BJ (cell line): ENCODE results near the gene NCOA1. TPM values are rescaled to one million over a fixed set of nuclear protein-coding genes. Genes with fewer than 3 reads are reported as not detected.

Experiments
- CTCF ChIA-PET: fragments of 350-600 bp; formaldehyde crosslinking; extraction: SDS; loops from one replicate; lab custom pipeline; 2021; ENCODE audit warnings: antibody characterized with exemption, inconsistent platforms; lab: Yijun Ruan, JAX
- POLR2A ChIA-PET: fragments of 300-600 bp; sonication (Branson Sonifier 250); formaldehyde crosslinking; extraction: SDS; loops from one replicate; lab custom pipeline; 2021; ENCODE audit warnings: antibody characterized with exemption; lab: Charles Lee
- DNase-seq: peaks from one replicate; pipeline ENCODE4 v3.0.0-alpha.2; 2011; ENCODE audit warnings: low read depth
- H3K27me3 ChIP-seq: 2 replicates; pipeline ENCODE4 v1.6.0; 2011; ENCODE audit warnings: low read length; ENCODE audit not compliant: control insufficient read depth, insufficient read depth
- H3K36me3 ChIP-seq: 2 replicates; pipeline ENCODE4 v1.5.1; 2011; ENCODE audit warnings: low read length; ENCODE audit not compliant: control insufficient read depth, insufficient read depth
- H3K4me3 ChIP-seq: 2 replicates; pipeline ENCODE4 v1.5.1; 2011; ENCODE audit warnings: low read depth, mild to moderate bottlenecking, control low read depth, low read length
- polyA plus RNA-seq: library from polyadenylated mRNA; depleted of rRNA; stranded (reverse); fragments of >200 nt; gene quantifications from 2 replicates; pipeline ENCODE4 v1.2.3, GENCODE V29; 2011
- TF ChIP-seq, protein P1 (sequence below): IDR thresholded peaks from 2 replicates; pipeline ENCODE4 v1.5.1; 2011; ENCODE audit warnings: low read depth, mild to moderate bottlenecking, control low read depth, inconsistent platforms, low read length, moderate library complexity; ENCODE audit not compliant: insufficient read depth

NCOA1 gene
- polyA plus RNA-seq, 1 experiment = 16.0 TPM

- ChIA-PET CTCF (interaction anchor here (1.5 kb wide), 1 partner anchor 16 kb away, joined by 3 read pairs; no protein-coding TSS in a partner anchor), POLR2A (no interaction called here)
- Histone ChIP-seq H3K4me3 (no peak overlapping the region), H3K36me3 (no peaks in the 10 kb centered on the region), H3K27me3 (no peaks in the 10 kb centered on the region)
- no peak for DNase-seq
- TF ChIP-seq, protein P1, sequence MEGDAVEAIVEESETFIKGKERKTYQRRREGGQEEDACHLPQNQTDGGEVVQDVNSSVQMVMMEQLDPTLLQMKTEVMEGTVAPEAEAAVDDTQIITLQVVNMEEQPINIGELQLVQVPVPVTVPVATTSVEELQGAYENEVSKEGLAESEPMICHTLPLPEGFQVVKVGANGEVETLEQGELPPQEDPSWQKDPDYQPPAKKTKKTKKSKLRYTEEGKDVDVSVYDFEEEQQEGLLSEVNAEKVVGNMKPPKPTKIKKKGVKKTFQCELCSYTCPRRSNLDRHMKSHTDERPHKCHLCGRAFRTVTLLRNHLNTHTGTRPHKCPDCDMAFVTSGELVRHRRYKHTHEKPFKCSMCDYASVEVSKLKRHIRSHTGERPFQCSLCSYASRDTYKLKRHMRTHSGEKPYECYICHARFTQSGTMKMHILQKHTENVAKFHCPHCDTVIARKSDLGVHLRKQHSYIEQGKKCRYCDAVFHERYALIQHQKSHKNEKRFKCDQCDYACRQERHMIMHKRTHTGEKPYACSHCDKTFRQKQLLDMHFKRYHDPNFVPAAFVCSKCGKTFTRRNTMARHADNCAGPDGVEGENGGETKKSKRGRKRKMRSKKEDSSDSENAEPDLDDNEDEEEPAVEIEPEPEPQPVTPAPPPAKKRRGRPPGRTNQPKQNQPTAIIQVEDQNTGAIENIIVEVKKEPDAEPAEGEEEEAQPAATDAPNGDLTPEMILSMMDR = no peak
These were observed 229.3 kb downstream of the NCOA1 start for GRCh38 chr2:24720310-24720709.

DNA sequence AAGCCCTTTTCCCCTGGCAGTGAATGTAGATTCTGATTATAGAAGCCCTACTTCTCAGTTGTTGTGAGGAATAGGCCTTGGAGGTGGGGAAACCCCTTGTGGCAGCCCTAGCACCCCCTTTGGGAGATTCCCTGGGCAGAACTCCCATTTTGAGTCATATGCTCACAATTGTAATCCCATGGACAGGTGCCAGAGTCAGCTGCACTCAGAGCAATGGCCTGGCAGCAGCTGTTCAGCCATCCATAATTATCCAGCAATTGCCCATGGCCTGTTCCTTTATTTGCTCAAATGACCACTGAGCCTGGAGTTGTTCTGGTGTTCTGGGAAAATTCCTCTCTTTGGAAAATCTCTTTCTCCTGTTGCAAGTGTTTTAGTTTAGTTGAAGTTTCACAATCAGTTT is 230.4 kb downstream of the NCOA1 start:
- ChIA-PET CTCF (interaction anchor here (1.5 kb wide), 1 partner anchor 17 kb away, joined by 3 read pairs; no protein-coding TSS in a partner anchor), POLR2A (no interaction called here)
- H3K27me3 ChIP-seq = no peaks in the 10 kb centered on the region
- no peaks in the 10 kb centered on the region for H3K36me3 ChIP-seq
- TF ChIP-seq, protein P1 = no peak
- peak; percentile 45 for DNase-seq
- H3K4me3 ChIP-seq = no peak overlapping the region

DNA sequence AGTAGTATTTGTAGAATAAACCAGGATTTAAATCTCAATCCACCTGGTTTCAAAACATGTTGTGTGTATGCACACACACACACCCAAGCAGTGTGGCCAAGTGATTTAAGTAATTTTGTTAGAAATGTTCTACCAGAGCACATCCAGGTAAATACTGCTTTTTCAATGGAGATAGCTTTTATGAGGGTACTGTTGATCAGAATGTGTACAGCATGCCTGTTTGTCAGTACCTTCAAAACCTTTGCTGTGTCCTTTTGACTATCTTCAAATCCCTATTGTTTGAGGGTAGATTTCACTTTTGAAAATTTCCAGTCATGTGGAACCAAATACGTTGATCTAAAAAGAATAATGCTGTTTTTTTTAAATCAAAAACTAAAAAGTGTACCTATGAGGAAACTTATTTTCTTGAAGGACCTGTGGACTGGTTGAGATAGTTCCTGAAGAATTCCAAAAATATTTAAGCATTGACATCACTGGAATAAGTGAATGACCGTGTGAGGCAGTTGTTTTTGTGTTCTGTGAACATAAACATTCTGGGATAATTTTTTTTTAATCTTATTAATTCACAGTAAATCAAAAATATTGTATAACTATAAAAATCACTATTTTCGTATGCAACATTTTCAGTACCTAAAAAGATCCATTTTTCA is 231.2 kb downstream of the NCOA1 start:
- no peaks in the 10 kb centered on the region for H3K27me3 ChIP-seq
- CTCF ChIA-PET = no interaction called here
- no peak overlapping the region for H3K4me3 ChIP-seq
- TF ChIP-seq, protein P1 = no peak
- DNase-seq = no peak
- H3K36me3 ChIP-seq = no peaks in the 10 kb centered on the region
- POLR2A ChIA-PET = no interaction called here

GRCh38 chr2:24723191-24723590 is 232.1 kb downstream of the NCOA1 start:
- ChIA-PET POLR2A (no interaction called here), CTCF (no interaction called here)
- no peaks in the 10 kb centered on the region for H3K27me3 ChIP-seq
- no peak for DNase-seq
- H3K4me3 ChIP-seq = no peak overlapping the region
- no peaks in the 10 kb centered on the region for H3K36me3 ChIP-seq
- TF ChIP-seq, protein P1 = no peak

DNA sequence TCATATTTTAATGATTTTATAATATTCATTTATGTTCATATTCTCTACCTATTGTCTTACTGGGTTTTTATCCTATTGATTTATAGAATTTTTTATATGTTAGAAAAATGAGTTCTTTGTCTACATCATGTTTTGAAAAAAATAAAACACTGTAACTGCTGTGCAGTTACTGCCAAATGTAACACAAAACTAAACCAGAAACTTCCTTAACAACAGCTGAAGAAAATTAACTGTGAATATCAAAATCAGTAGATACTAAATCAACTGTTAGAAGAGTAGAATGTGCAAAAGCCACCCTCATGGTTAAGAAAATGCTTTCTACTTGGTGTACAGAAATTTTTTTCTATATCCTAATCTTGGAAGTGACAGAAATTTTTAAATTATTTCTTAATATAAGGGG is 232.6 kb downstream of the NCOA1 start:
- TF ChIP-seq, protein P1 = no peak
- no peak for DNase-seq
- ChIA-PET CTCF (no interaction called here), POLR2A (no interaction called here)
- H3K4me3 ChIP-seq = no peak overlapping the region
- H3K36me3 ChIP-seq = no peaks in the 10 kb centered on the region
- no peaks in the 10 kb centered on the region for H3K27me3 ChIP-seq
